HEK293 (cell line): Measurements from ENCODE around the gene NEURL2.

ENCODE experiments used
- CTCF ChIA-PET: fragments of 350-600 bp; formaldehyde crosslinking; extraction: SDS; loops from one replicate; lab custom pipeline; 2021; ENCODE audit warnings: antibody characterized with exemption; lab: Yijun Ruan, JAX
- POLR2A ChIA-PET: fragments of 300-600 bp; formaldehyde crosslinking; extraction: SDS; loops from one replicate; lab custom pipeline; 2020; ENCODE audit warnings: antibody characterized with exemption, inconsistent platforms; lab: Yijun Ruan, JAX
- H3K27ac ChIP-seq: fragments of 200-500 bp; sonication (Bioruptor generic); 2 replicates; pipeline ENCODE4 v1.5.1; 2014; ENCODE audit warnings: low read depth, low read length, control low read depth, inconsistent platforms; ENCODE audit errors: extremely low read depth
- H3K36me3 ChIP-seq, 2 experiments: fragments of 200-500 bp in 1 of 2; sonication (Bioruptor generic) in 1 of 2; 1 replicate in 1 of 2; 2 replicates in 1 of 2; pipeline ENCODE4 v1.5.1; 2014 to 2017; ENCODE audit warnings: inconsistent platforms in 2 of 2, low read length in 2 of 2; ENCODE audit not compliant: control insufficient read depth in 2 of 2, insufficient read depth in 1 of 2
- H3K4me1 ChIP-seq: fragments of 200-500 bp; sonication (Bioruptor generic); 2 replicates; pipeline ENCODE4 v1.5.1; 2014; ENCODE audit warnings: mild to moderate bottlenecking, low read length, inconsistent platforms; ENCODE audit not compliant: control insufficient read depth, insufficient read depth
- H3K4me3 ChIP-seq: 2 replicates; pipeline ENCODE4 v1.5.1; 2011; ENCODE audit warnings: low read depth, mild to moderate bottlenecking, control low read depth, low read length, moderate library complexity
- H3K9me3 ChIP-seq: fragments of 200-500 bp; sonication (Bioruptor generic); 2 replicates; pipeline ENCODE4 v1.5.1; 2014; ENCODE audit warnings: low read depth, low read length, inconsistent platforms; ENCODE audit not compliant: control insufficient read depth, insufficient read depth
- BCL11B ChIP-seq: fragments of 450-650 bp; formaldehyde crosslinking; IDR thresholded peaks from 2 replicates; pipeline ENCODE4 v1.5.1; 2016; ENCODE audit warnings: low read depth, missing biosample characterization, missing genetic modification characterization
- GLI2 ChIP-seq: fragments of 450-650 bp; formaldehyde crosslinking; IDR thresholded peaks from 2 replicates; pipeline ENCODE4; 2017; ENCODE audit warnings: missing biosample characterization, missing genetic modification characterization, low read depth, borderline replicate concordance
- HOXD13 ChIP-seq: sonication (generic); formaldehyde crosslinking; IDR thresholded peaks from 2 replicates; pipeline ENCODE4 v1.8.0; 2022; ENCODE audit warnings: missing genetic modification reagents, borderline replicate concordance
- REPIN1 ChIP-seq: fragments of 450-650 bp; formaldehyde crosslinking; IDR thresholded peaks from 2 replicates; pipeline ENCODE4 v1.5.1; 2017; ENCODE audit warnings: missing biosample characterization, missing genetic modification characterization, low read depth
- ZBTB20 ChIP-seq: fragments of 450-650 bp; formaldehyde crosslinking; IDR thresholded peaks from 2 replicates; pipeline ENCODE4 v1.5.1; 2016; ENCODE audit warnings: missing biosample characterization, missing genetic modification characterization
- ZBTB26 ChIP-seq: fragments of 450-650 bp; formaldehyde crosslinking; optimal IDR thresholded peaks from 2 replicates; pipeline ENCODE3; 2016; ENCODE audit warnings: missing biosample characterization, mild to moderate bottlenecking, missing genetic modification characterization
- ZBTB48 ChIP-seq: fragments of 450-650 bp; formaldehyde crosslinking; IDR thresholded peaks from 2 replicates; pipeline ENCODE4 v1.5.1; 2016; ENCODE audit warnings: missing biosample characterization, missing genetic modification characterization
- ZFP37 ChIP-seq: fragments of 450-650 bp; formaldehyde crosslinking; IDR thresholded peaks from 2 replicates; pipeline ENCODE4 v1.5.1; 2016; ENCODE audit warnings: missing biosample characterization, missing genetic modification characterization
- ZNF211 ChIP-seq: fragments of 450-650 bp; formaldehyde crosslinking; IDR thresholded peaks from 2 replicates; pipeline ENCODE4 v1.5.1; 2016; ENCODE audit warnings: low read depth, missing biosample characterization, missing genetic modification characterization
- ZNF239 ChIP-seq: fragments of 450-650 bp; formaldehyde crosslinking; IDR thresholded peaks from 2 replicates; pipeline ENCODE4 v1.5.1; 2016; ENCODE audit warnings: missing biosample characterization, missing genetic modification characterization
- ZNF423 ChIP-seq: fragments of 450-650 bp; formaldehyde crosslinking; IDR thresholded peaks from 2 replicates; pipeline ENCODE4 v1.5.1; 2016; ENCODE audit warnings: missing biosample characterization, missing genetic modification characterization
- ZNF513 ChIP-seq: fragments of 450-650 bp; IDR thresholded peaks from 2 replicates; pipeline ENCODE4 v1.5.1; 2018; ENCODE audit warnings: missing biosample characterization, missing genetic modification characterization
- ZNF549 ChIP-seq: fragments of 450-650 bp; IDR thresholded peaks from 2 replicates; pipeline ENCODE4 v1.5.1; 2018; ENCODE audit warnings: missing biosample characterization, missing genetic modification characterization, mild to moderate bottlenecking, inconsistent platforms, moderate library complexity
- ZNF571 ChIP-seq: fragments of 450-650 bp; formaldehyde crosslinking; IDR thresholded peaks from 2 replicates; pipeline ENCODE4 v1.5.0; 2017; ENCODE audit warnings: missing biosample characterization, missing genetic modification characterization
- ZNF585B ChIP-seq: fragments of 450-650 bp; formaldehyde crosslinking; IDR thresholded peaks from 2 replicates; pipeline ENCODE4 v1.5.1; 2016; ENCODE audit warnings: missing biosample characterization, missing genetic modification characterization
- ZNF600 ChIP-seq: fragments of 450-650 bp; formaldehyde crosslinking; IDR thresholded peaks from 2 replicates; pipeline ENCODE4 v1.5.1; 2016; ENCODE audit warnings: missing biosample characterization, missing genetic modification characterization
- ZNF621 ChIP-seq: fragments of 450-650 bp; formaldehyde crosslinking; IDR thresholded peaks from 2 replicates; pipeline ENCODE4 v1.5.1; 2017; ENCODE audit warnings: missing biosample characterization, missing genetic modification characterization
- ZNF701 ChIP-seq: fragments of 450-650 bp; formaldehyde crosslinking; IDR thresholded peaks from 2 replicates; pipeline ENCODE4 v1.5.1; 2016; ENCODE audit warnings: missing biosample characterization, missing genetic modification characterization

Gene NEURL2

GRCh38 chr20:45888681-45889080 lies 2.3 kb downstream of the NEURL2 start:
- POLR2A ChIA-PET, result no interaction called here
- CTCF ChIA-PET, result no interaction called here
- TF ChIP-seq ZNF423 (tag by site-specific recombination) (no peak), ZNF571 (tag by site-specific recombination) (no peak), ZNF211 (tag by site-specific recombination) (no peak), HOXD13 (no peak)
- TF ChIP-seq, all 188 proteins: peak for 0

GRCh38 chr20:45887346-45887715 lies 3.7 kb downstream of the NEURL2 start, which contains the start of gene SPATA25:
Gene SPATA25 (minus strand): TSS chr20:45887622. CDS start chr20:45887590, 32 bp downstream.
- Histone ChIP-seq H3K4me1 (peaks cover 3% of the 10 kb centered on the region; the same call in 1 of the 2 replicates), H3K9me3 (no peaks in the 10 kb centered on the region), H3K36me3 (peaks cover 0 to 45% of the 10 kb centered on the region in 2 experiments; a peak in 2 of 3 replicates), H3K4me3 (no peak within 1 kb of the TSS), H3K27ac (no peak within 1 kb of the TSS)
- ChIA-PET POLR2A (no interaction called here), CTCF (interaction anchor here (0.6 kb wide), 1 partner anchor 63 kb away, joined by 3 read pairs; no protein-coding TSS in a partner anchor)
- TF ChIP-seq ZNF600 (tag by site-specific recombination), result peak; percentile 34; the same call in 1 of the 2 replicates
- no peak for TF ChIP-seq ZBTB48 (tag by site-specific recombination)

More at GRCh38 chr20:45888681-45889080, 2.3 kb downstream of the NEURL2 start:
- Histone ChIP-seq H3K9me3 (no peaks in the 10 kb centered on the region), H3K4me1 (peaks cover 3% of the 10 kb centered on the region; the same call in 1 of the 2 replicates), H3K4me3 (no peak overlapping the region), H3K27ac (no peak overlapping the region), H3K36me3 (peaks cover 0 to 41% of the 10 kb centered on the region in 2 experiments; a peak in 2 of 3 replicates)

GRCh38 chr20:45886590-45887345 lies 4.2 kb downstream of the NEURL2 start:
- Histone ChIP-seq H3K36me3 (peaks cover 0 to 48% of the 10 kb centered on the region in 2 experiments; a peak in 2 of 3 replicates), H3K9me3 (no peaks in the 10 kb centered on the region), H3K27ac (no peak overlapping the region), H3K4me1 (peaks cover under 1% of the 10 kb centered on the region; the same call in 1 of the 2 replicates), H3K4me3 (no peak overlapping the region)
- TF ChIP-seq BCL11B (tag by site-specific recombination), result no peak
- no peak for TF ChIP-seq ZNF571 (tag by site-specific recombination)
- TF ChIP-seq ZNF585B (tag by site-specific recombination), result no peak
- no peak for TF ChIP-seq GLI2 (tag by site-specific recombination)
- no peak for TF ChIP-seq ZNF513 (tag by site-specific recombination)
- no peak for TF ChIP-seq ZBTB26 (tag by site-specific recombination)
- no peak for TF ChIP-seq ZNF621 (tag by site-specific recombination)
- TF ChIP-seq ZNF239 (tag by site-specific recombination), result no peak
- no peak for TF ChIP-seq REPIN1 (tag by site-specific recombination)
- TF ChIP-seq ZNF701 (tag by site-specific recombination), result no peak
- TF ChIP-seq ZNF549 (tag by site-specific recombination), result no peak
- TF ChIP-seq ZFP37 (tag by site-specific recombination), result no peak
- no peak for TF ChIP-seq ZBTB20 (tag by site-specific recombination)
- ChIA-PET CTCF (interaction anchor here (0.6 kb wide), 1 partner anchor 62 kb away, joined by 3 read pairs; no protein-coding TSS in a partner anchor), POLR2A (no interaction called here)
